Fibroblast of pulmonary artery (primary cell): ENCODE results near the gene EEF1AKMT1.
"Not testable (repeated sequence)": the region's sequence is repeated elsewhere in the genome, so short reads cannot be mapped to it uniquely, and the experiment has no call there.

Experiments used
- DNase-seq: peaks from one replicate; pipeline ENCODE4 v3.0.0-alpha.2; 2010; ENCODE audit warnings: low read depth
- H3K4me3 ChIP-seq: replicated peaks from 2 replicates; pipeline ENCODE4 v1.5.1; 2011; ENCODE audit warnings: low read depth, mild to moderate bottlenecking, control low read depth, low read length, moderate library complexity
- CTCF ChIP-seq: IDR thresholded peaks from 2 replicates; pipeline ENCODE4 v1.5.1; 2011; ENCODE audit warnings: mild to moderate bottlenecking, control low read depth, low read length, inconsistent platforms; ENCODE audit errors: missing control alignments

EEF1AKMT1 gene

GRCh38 chr13:20767309-20767943 is 6.3 kb downstream of the EEF1AKMT1 start:
- DNase-seq = no peak
- H3K4me3 ChIP-seq = no peak overlapping the region
- no peak for TF ChIP-seq CTCF

GRCh38 chr13:20760872-20761271 is 12.9 kb downstream of the EEF1AKMT1 start:
- no peak for DNase-seq
- H3K4me3 ChIP-seq = no peak overlapping the region
- TF ChIP-seq CTCF = no peak

DNA sequence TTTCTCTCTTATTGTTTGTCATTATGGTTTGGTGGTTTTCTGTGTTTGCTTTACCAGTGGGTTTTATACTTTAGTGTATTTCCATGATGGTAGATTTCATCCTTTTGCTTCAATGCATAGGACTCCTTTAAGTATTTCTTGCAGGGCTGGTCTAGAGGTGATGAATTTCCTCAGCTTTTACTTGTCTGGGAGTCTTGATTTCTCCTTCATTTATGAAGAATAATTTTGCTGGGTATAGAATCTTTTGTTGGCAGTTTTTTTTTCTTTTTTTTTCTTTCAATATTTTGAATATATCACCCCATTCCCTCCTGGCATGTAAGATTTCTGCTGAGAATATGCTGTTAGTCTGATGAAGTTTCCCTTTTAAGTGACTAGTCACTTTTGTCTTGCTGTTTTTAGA is 19.8 kb downstream of the EEF1AKMT1 start:
- DNase-seq = no peak
- no peak overlapping the region for H3K4me3 ChIP-seq
- TF ChIP-seq CTCF = no peak

DNA sequence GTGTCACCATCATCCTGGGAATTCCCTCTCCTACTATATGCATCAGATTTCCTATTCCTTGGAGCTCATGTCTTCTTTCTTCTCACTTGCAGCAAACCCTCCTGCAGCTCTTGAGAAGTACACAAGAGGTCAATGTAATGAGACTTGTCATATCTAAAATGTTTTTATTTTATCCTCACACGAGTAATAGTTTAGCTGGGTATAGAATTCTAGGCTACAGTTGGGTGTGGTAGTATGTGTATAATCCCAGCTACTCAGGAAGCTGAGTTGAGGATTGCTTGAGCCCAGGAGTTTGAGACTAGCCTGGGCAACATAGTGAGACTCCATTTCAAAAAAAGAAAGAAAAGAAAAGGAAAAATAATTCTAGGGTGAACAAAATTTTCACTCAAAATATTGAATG is 24.4 kb downstream of the EEF1AKMT1 start:
- TF ChIP-seq CTCF = no peak
- no peak overlapping the region for H3K4me3 ChIP-seq
- no peak for DNase-seq

DNA sequence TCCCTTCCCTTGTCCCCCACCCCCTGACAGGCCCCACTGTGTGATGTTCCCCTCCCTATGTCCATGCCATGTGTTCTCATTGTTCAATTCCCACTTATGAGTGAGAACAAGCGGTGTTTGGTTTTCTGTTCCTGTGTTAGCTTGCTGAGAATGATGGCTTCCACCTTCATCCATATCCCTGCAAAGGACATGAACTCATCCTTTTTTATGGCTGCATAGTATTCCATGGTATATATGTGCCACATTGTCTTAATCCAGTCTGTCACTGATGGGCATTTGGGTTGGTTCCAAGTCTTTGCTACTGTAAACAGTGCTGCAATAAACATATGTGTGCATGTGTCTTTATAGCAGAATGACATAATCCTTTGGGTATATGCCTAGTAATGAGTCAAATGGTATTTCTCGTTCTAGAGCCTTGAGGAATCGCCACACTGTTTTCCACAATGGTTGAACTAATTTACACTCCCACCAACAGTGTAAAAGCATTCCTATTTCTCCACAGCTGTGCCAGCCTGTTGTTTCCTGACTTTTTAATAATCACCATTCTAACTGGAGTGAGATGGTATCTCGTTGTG is 29.8 kb downstream of the EEF1AKMT1 start:
- DNase-seq, H3K4me3 ChIP-seq: not testable (repeated sequence)

- no peak overlapping the region for H3K4me3 ChIP-seq
- DNase-seq = no peak
- no peak for TF ChIP-seq CTCF
These were observed 33.7 kb downstream of the EEF1AKMT1 start for GRCh38 chr13:20740021-20740420.

DNA sequence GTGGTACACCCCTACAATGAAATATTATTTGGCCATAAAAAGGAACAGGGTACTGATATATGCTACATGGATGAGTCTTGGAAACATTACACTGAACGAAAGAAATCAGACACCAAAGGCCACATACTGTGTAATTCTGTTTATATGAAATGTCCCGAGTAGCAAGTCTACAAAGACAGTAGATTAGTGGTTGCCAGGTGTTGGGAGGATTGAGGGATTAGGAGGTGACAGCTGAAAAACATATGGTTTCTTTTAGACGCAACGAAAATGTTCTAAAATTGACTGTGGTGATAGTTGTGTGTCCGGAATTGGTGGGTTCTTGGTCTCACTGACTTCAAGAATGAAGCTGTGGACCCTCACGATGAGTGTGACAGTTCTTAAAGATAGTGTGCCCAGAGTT is 35.1 kb downstream of the EEF1AKMT1 start:
- H3K4me3 ChIP-seq = no peak overlapping the region
- DNase-seq = no peak
- TF ChIP-seq CTCF = no peak
